Vagina (tissue), 2 donors: Measurements from ENCODE around the gene MSANTD1.

Experiments
- POLR2A ChIP-seq, 2 donors: fragments of 450-650 bp; IDR thresholded peaks; one replicate each; pipeline ENCODE4 v1.6.1; 2017; ENCODE audit warnings: antibody characterized with exemption in 2 of 2, mild to moderate bottlenecking in 2 of 2, moderate library complexity in 2 of 2
- TF ChIP-seq, protein P1 (sequence below), 3 experiments: fragments of 450-650 bp in 2 of 3; fragments of 200-600 bp in 1 of 3; sonication (generic) in 1 of 3; IDR thresholded peaks; one replicate each; pipeline ENCODE4 v1.5.1; 2017 to 2019; ENCODE audit warnings: antibody characterized with exemption in 3 of 3, mild to moderate bottlenecking in 2 of 3, moderate library complexity in 2 of 3

DNA sequence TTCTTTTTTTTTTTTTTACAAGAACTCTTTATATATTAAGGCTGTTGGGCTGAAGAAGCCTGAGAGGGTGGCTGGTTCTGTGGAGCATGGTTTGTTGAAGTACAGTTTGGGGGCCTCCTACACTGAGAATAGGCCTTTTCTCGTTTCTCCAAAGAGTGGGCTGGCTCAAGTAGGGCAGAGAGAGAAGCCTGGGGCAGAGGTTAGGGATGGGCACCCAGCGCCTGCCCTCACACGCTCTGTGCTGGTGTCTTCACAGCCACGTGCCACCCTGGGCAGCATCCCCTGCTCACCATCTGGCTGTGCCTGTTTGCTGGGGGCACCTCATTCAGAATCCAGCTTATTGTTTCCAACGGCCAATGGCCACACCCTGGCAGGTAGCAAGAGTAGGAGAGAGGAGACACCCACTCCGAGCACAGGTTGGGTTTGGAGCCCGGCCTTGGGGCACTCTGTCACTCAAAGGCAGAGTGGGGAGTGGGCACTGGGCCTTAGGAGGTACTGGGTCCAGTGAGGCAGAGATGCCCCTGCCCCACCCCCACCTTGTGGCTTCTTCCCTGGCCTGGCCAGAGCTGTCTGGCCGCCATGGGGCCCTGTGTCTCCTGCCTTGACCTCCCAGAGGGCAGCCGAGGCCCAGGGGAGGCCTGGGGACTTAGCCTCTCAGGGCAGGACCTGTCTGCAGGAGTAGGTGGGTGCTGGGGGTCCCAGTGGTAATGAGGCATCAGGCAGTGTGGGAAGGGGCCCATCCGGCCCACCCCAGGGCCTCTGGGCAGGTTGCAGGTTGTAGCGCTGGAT, 2.9 kb downstream of the MSANTD1 start:
- no peak for TF ChIP-seq POLR2A (IDR thresholded peaks at IDR 0.05)
- TF ChIP-seq, protein P1, sequence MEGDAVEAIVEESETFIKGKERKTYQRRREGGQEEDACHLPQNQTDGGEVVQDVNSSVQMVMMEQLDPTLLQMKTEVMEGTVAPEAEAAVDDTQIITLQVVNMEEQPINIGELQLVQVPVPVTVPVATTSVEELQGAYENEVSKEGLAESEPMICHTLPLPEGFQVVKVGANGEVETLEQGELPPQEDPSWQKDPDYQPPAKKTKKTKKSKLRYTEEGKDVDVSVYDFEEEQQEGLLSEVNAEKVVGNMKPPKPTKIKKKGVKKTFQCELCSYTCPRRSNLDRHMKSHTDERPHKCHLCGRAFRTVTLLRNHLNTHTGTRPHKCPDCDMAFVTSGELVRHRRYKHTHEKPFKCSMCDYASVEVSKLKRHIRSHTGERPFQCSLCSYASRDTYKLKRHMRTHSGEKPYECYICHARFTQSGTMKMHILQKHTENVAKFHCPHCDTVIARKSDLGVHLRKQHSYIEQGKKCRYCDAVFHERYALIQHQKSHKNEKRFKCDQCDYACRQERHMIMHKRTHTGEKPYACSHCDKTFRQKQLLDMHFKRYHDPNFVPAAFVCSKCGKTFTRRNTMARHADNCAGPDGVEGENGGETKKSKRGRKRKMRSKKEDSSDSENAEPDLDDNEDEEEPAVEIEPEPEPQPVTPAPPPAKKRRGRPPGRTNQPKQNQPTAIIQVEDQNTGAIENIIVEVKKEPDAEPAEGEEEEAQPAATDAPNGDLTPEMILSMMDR (IDR thresholded peaks at IDR 0.05), result no peak
